ENCODE data around the gene TLE1.

DNA sequence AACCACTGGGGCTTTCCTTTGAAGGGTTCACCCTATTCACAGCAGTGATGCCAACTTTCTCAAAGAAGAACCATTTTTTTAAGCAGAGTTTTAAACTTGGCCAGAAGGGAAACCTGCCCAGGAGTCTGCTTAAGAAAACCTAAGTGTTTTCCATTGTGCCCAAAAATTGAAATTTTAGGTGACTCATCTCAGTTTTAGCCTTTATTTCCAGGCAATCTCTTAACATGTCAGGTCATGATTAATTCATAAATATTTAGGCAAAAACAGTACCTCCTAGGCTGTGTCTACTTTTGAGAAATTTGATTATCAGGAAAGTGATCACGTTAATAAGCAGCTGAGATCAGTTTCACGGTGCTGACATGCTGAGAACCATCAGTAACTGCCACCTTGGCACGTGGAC is 61.9 kb downstream of the TLE1 start:
- no peak for TF ChIP-seq POLR2AphosphoS5 (IDR thresholded peaks at IDR 0.05)
- TF ChIP-seq, protein P1, sequence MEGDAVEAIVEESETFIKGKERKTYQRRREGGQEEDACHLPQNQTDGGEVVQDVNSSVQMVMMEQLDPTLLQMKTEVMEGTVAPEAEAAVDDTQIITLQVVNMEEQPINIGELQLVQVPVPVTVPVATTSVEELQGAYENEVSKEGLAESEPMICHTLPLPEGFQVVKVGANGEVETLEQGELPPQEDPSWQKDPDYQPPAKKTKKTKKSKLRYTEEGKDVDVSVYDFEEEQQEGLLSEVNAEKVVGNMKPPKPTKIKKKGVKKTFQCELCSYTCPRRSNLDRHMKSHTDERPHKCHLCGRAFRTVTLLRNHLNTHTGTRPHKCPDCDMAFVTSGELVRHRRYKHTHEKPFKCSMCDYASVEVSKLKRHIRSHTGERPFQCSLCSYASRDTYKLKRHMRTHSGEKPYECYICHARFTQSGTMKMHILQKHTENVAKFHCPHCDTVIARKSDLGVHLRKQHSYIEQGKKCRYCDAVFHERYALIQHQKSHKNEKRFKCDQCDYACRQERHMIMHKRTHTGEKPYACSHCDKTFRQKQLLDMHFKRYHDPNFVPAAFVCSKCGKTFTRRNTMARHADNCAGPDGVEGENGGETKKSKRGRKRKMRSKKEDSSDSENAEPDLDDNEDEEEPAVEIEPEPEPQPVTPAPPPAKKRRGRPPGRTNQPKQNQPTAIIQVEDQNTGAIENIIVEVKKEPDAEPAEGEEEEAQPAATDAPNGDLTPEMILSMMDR (IDR thresholded peaks at IDR 0.05) = no peak
- TF ChIP-seq POLR2A (IDR thresholded peaks at IDR 0.05; ENCODE audit: low read depth) = no peak
- no peak for TF ChIP-seq EP300 (IDR thresholded peaks at IDR 0.05)
